ENCODE data around the gene RPP21.
A peak's percentile ranks its signal among the peaks of the same experiment; 100 is the strongest.

The RPP21 gene

DNA sequence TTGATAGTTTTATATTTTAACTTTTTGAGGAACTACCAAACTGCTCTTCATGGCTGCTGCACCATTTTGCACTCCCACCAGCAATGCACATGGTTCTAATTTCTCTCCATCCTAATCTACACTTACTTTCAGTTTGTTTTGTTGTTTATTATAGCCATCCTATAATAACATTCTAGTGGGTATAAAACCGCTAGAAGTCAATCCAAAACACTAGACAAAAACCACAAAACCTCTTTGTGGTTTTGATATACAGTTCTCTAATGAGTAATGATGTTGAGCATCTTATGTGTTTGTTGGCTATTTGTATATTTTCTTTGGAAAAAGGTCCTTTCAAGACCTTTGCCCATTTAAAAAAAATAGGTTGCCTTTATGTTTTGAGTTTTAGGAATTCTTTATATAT, 5.6 kb downstream of the RPP21 start:
- peak; percentile 36 for DNase-seq (ENCODE audit: low read depth)
- no peak overlapping the region for H3K4me3 ChIP-seq (ENCODE audit: control insufficient read depth, low read depth, low read length)
- TF ChIP-seq CTCF (conservative IDR thresholded peaks at IDR 0.05; ENCODE audit: control insufficient read depth, insufficient read depth, low read depth, low read length) = no peak

DNA sequence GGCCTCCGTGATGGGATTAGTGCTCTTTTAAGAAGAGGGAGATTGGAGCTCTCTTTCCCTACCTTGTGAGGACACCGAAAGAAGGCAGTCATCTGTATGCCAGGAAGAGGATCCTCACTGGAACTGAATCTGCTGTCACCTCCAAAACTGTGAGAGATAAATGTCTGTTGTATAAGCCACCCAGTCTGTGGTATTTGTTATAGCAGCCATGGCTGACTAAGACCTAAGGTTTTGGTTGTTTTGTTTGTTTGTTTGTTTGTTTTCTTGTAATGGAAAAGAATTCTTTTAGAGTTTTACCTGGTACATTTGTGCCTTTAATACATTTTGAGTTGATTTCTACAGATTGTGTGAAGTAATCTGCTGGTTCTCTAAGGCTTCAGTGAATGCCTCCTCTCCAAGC, 7.6 kb downstream of the RPP21 start:
- no peak for DNase-seq (ENCODE audit: low read depth)
- no peak overlapping the region for H3K4me3 ChIP-seq (ENCODE audit: control insufficient read depth, low read depth, low read length)
- no peak for TF ChIP-seq CTCF (conservative IDR thresholded peaks at IDR 0.05; ENCODE audit: control insufficient read depth, insufficient read depth, low read depth, low read length)

- no peak for DNase-seq (ENCODE audit: low read depth)
- H3K4me3 ChIP-seq (ENCODE audit: control insufficient read depth, low read depth, low read length) = no peak overlapping the region
- no peak for TF ChIP-seq CTCF (conservative IDR thresholded peaks at IDR 0.05; ENCODE audit: control insufficient read depth, insufficient read depth, low read depth, low read length)
These were observed 10.3 kb downstream of the RPP21 start for GRCh38 chr6:30355281-30355680.

- no peak overlapping the region for H3K4me3 ChIP-seq (ENCODE audit: control insufficient read depth, low read depth, low read length)
- no peak for TF ChIP-seq CTCF (conservative IDR thresholded peaks at IDR 0.05; ENCODE audit: control insufficient read depth, insufficient read depth, low read depth, low read length)
- no peak for DNase-seq (ENCODE audit: low read depth)
These were observed 11.6 kb downstream of the RPP21 start for GRCh38 chr6:30356536-30356935.

DNA sequence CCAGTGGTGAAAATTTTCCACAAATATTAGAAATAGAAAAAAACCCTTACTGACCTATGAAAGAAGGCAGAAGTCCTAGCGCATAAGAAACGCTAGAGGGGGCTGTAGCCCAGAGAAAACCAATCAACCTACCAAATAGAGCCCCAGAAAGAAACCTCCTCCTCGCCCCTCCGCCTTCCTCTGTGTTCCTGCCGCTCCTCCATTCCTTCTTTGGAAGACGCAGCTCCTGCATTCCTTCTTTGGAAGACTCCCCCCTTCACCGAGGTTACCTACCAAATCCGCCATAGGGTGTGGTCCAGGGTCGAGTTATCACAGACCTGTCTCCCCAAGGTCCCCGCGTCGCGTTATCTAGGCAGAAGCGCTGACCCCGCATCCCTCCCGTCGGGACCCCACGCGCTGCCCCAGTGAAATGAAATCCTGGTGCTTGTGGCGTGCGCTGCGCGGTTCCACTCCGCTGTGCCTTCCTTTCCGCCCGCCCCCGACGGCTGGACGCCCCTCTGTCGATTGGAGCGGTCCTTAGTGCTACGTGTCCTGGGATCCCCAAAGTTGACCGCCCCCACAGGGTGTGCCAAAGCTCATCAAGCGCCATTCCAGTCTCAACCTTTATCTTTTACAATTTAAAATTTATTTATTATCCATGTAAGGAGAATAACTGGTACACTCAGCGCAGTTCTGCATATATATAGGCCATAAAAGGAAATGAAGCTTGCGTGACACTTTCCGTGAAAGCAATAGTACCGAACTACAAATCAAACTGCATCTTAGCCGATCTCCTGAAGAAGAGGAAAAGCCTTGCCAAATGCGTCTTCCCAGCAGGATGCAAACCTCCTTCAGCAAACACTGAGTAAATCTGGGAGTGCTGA, 13.0 kb downstream of the RPP21 start:
- H3K4me3 ChIP-seq (ENCODE audit: control insufficient read depth, low read depth, low read length) = peak overlapping the region; percentile 34
- TF ChIP-seq CTCF (conservative IDR thresholded peaks at IDR 0.05; ENCODE audit: control insufficient read depth, insufficient read depth, low read depth, low read length) = peak; percentile 83
- DNase-seq (ENCODE audit: low read depth) = peak; percentile 79

- no peak overlapping the region for H3K4me3 ChIP-seq (ENCODE audit: control insufficient read depth, low read depth, low read length)
- DNase-seq (ENCODE audit: low read depth) = no peak
- no peak for TF ChIP-seq CTCF (conservative IDR thresholded peaks at IDR 0.05; ENCODE audit: control insufficient read depth, insufficient read depth, low read depth, low read length)
These were observed 14.3 kb downstream of the RPP21 start for GRCh38 chr6:30359276-30359675.

All from fibroblast of mammary gland (primary cell).